SH-SY5Y (cell line): ENCODE results near the gene ZFHX3.

ENCODE experiments used
- GATA2 ChIP-seq: IDR thresholded peaks from 2 replicates; pipeline ENCODE4 v1.6.1; 2011; ENCODE audit warnings: mild to moderate bottlenecking, low read depth, low read length
- GATA3 ChIP-seq: IDR thresholded peaks from 2 replicates; pipeline ENCODE4 v1.6.1; 2011; ENCODE audit warnings: low read depth, mild to moderate bottlenecking, low read length, moderate library complexity

DNA sequence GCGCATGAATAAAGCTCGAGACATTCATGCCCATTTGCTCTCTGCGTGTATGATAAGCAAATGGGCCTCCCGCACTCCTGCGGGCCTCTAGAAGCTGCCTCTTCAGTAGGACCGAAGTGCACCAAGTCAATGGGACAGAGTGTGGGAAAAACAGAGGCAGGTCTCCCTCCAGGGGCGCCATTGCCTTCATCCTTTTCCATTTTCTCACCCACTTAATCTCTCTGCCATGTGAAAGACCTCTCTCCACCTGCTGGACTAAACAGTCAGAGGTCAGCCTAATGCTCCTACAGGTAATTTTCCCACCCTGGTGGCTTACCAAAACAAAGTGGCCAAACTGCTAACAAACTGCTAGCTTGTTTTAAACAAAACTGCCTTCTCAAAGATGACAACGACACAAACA, 210.9 kb downstream of the ZFHX3 start:
- TF ChIP-seq GATA3 (no peak), GATA2 (no peak)
